ENCODE measurements around the gene STIP1.

STIP1 gene

DNA sequence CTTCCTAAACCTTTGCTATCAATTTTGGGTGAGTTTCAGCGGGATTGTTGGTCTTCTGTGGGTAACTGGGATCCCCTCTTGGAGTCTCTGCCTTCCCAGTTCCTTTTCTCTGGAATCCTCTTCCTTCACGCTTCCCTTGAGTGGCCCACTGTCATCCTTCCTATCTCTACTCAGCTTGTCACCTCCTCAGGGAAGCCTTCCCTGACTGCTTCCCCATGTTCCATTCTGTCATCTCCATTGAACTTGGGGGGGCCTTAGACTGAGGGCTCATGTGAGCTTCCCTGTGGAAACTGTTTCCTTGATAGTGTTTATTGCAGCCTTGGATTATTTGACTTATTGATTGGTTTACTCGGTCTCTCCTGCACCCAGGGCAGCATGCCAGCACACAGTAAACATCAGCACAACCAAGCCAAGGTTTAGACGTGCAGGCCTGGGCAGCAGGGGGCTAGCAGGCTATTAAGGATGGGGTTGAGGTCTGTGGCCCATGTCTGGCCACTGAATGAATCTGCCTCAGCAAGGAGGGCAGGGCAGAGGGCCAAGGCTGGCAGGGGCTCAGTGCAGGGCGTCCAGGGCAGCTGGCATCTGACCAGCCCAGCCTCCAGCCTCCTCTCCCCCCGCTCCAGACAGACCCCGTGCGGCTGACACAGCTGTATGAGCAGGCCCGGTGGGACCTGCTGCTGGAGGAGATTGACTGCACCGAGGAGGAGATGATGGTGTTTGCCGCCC, 32.8 kb downstream of the STIP1 start:
- H3K4me3 ChIP-seq = no peak overlapping the region
- TF ChIP-seq, protein P1, sequence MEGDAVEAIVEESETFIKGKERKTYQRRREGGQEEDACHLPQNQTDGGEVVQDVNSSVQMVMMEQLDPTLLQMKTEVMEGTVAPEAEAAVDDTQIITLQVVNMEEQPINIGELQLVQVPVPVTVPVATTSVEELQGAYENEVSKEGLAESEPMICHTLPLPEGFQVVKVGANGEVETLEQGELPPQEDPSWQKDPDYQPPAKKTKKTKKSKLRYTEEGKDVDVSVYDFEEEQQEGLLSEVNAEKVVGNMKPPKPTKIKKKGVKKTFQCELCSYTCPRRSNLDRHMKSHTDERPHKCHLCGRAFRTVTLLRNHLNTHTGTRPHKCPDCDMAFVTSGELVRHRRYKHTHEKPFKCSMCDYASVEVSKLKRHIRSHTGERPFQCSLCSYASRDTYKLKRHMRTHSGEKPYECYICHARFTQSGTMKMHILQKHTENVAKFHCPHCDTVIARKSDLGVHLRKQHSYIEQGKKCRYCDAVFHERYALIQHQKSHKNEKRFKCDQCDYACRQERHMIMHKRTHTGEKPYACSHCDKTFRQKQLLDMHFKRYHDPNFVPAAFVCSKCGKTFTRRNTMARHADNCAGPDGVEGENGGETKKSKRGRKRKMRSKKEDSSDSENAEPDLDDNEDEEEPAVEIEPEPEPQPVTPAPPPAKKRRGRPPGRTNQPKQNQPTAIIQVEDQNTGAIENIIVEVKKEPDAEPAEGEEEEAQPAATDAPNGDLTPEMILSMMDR (IDR thresholded peaks at IDR 0.05) = no peak
- H3K27ac ChIP-seq = no peak overlapping the region
- DNase-seq (ENCODE audit: low spot score) = no peak

DNA sequence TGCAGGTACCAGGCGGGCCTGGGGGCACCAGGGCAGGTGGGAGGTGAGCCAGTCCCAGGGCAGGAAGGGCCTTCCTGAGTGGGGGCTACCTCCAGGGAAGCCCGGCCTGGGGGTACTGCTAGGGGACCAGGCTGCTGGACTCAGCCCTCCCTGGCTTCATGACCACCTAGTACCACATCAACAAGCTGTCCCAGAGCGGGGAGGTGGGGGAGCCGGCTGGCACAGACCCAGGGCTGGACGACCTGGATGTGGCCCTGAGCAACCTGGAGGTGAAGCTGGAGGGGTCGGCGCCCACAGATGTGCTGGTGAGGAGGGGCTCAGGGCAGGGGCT, 33.3 kb downstream of the STIP1 start:
- Histone ChIP-seq H3K27ac (no peak overlapping the region), H3K4me3 (no peak overlapping the region)
- DNase-seq (ENCODE audit: low spot score) = no peak
- TF ChIP-seq, protein P1 (IDR thresholded peaks at IDR 0.05) = no peak

DNA sequence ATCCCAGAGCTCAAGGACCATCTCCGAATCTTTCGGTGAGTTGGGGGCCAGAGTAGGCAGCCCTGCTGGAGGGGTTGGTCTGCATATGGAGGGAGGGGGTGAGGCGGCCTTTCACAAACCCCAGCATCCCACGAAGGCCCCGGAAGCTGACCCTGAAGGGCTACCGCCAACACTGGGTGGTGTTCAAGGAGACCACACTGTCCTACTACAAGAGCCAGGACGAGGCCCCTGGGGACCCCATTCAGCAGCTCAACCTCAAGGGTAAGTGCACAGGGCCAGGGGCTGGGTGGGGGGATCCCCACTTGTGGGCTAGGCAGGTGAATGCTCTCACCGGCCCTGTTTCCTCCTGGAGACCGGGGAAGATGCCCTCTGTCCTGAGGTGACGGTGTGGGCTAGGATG, 33.8 kb downstream of the STIP1 start:
- TF ChIP-seq, protein P1 (IDR thresholded peaks at IDR 0.05) = no peak
- H3K4me3 ChIP-seq = no peak overlapping the region
- H3K27ac ChIP-seq = no peak overlapping the region
- no peak for DNase-seq (ENCODE audit: low spot score)

DNA sequence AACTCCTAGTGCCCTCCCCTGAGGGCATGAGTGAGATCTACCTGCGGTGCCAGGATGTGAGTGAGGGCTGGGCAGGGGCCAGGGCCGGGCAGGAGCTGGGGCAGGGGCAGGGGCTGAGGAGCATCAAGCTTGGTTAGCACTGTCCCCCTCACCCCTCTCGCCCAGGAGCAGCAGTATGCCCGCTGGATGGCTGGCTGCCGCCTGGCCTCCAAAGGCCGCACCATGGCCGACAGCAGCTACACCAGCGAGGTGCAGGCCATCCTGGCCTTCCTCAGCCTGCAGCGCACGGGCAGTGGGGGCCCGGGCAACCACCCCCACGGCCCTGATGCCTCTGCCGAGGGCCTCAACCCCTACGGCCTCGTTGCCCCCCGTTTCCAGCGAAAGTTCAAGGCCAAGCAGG, 34.3 kb downstream of the STIP1 start:
- Histone ChIP-seq H3K27ac (no peak overlapping the region), H3K4me3 (no peak overlapping the region)
- TF ChIP-seq, protein P1 (IDR thresholded peaks at IDR 0.05) = no peak
- no peak for DNase-seq (ENCODE audit: low spot score)

DNA sequence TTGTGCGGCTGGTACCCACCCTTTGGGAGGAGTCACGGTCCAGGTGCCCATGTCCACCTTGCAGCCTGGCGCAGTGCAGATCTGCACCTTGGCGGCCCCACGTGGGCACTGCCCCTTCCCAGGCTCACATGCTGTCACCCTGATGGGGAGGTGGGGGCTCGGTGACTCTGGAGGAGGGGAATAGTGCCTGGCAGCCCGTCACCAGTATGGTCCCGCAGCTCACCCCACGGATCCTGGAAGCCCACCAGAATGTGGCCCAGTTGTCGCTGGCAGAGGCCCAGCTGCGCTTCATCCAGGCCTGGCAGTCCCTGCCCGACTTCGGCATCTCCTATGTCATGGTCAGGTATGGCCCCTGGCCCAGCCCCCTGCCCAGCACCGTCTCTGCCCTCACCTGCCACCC, 34.8 kb downstream of the STIP1 start:
- Histone ChIP-seq H3K4me3 (no peak overlapping the region), H3K27ac (no peak overlapping the region)
- TF ChIP-seq, protein P1 (IDR thresholded peaks at IDR 0.05) = no peak
- no peak for DNase-seq (ENCODE audit: low spot score)

DNA sequence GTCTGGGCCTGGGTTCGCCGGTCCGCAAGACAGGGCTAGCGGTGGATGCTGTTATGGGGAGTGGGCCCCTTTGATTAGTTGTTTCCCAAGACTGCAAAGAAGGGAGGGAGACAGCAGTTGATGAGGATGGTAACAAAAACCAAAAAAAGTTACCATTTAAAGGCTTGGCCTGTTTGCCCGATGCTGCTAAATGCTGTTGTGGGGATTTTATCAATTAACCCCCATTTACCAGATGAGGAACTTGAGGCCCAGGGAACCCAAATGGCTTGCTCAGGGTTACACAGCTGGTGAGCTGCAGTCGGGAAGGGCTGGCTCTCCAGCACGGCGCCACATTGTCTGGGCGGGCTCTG, 36.7 kb downstream of the STIP1 start:
- DNase-seq (ENCODE audit: low spot score) = no peak
- no peak overlapping the region for H3K4me3 ChIP-seq
- TF ChIP-seq, protein P1 (IDR thresholded peaks at IDR 0.05) = no peak
- no peak overlapping the region for H3K27ac ChIP-seq

DNA sequence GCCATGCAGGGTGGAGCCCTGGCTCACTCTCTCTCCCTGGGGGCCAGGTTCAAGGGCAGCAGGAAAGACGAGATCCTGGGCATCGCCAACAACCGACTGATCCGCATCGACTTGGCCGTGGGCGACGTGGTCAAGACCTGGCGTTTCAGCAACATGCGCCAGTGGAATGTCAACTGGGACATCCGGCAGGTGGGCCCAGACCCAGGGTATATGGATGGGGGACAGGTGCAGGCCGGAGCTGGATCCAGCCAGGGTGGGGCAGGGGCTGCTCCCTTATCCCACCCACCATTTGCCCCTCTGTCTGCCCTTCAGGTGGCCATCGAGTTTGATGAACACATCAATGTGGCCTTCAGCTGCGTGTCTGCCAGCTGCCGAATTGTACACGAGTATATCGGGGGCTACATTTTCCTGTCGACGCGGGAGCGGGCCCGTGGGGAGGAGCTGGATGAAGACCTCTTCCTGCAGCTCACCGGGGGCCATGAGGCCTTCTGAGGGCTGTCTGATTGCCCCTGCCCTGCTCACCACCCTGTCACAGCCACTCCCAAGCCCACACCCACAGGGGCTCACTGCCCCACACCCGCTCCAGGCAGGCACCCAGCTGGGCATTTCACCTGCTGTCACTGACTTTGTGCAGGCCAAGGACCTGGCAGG, 37.2 kb downstream of the STIP1 start:
- Histone ChIP-seq H3K27ac (no peak overlapping the region), H3K4me3 (no peak overlapping the region)
- no peak for DNase-seq (ENCODE audit: low spot score)
- TF ChIP-seq, protein P1 (IDR thresholded peaks at IDR 0.05) = no peak

All from coronary artery (tissue), 2 donors.